GM13977 (cell line): ENCODE data around the gene RAC2.

Experiments used
- DNase-seq: peaks from one replicate; pipeline ENCODE4 v3.0.0; 2012; ENCODE audit warnings: low spot score
- in situ Hi-C: fragments of 300-500 bp; cut with MboI; formaldehyde crosslinking; loops from one replicate; pipeline ENCODE4 v1.12.0; 2022; ENCODE audit warnings: low sequenced_read_pairs, low pct_unique_long_range_greater_than_20kb, mixed read lengths, inconsistent platforms; ENCODE audit not compliant: unreplicated experiment
- TF ChIP-seq, protein P1 (sequence below): IDR thresholded peaks from 2 replicates; pipeline ENCODE4 v1.5.1; 2012; ENCODE audit warnings: mild to moderate bottlenecking, control low read depth; ENCODE audit not compliant: insufficient read depth; ENCODE audit errors: extremely low read depth, missing control alignments

The RAC2 gene

DNA sequence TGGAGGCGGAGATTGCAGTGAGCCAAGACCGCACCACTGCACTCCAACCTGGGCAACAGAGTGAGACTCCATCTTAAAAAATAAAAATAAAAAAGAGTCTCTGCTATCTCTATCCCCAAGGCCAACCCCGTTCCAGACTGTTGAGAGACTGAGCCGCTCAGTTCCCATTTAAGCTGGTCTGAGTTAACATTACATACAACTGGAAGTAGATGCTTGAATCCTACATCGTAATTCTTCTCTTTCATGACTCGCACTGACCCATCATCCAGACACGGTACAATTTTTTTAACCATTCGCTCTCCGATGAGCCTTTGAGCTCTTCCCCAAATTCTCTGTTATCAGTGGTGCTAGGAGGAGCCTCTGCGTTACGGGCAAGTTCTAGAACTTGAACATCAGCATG, 33.3 kb upstream of the RAC2 start:
- TF ChIP-seq, protein P1, sequence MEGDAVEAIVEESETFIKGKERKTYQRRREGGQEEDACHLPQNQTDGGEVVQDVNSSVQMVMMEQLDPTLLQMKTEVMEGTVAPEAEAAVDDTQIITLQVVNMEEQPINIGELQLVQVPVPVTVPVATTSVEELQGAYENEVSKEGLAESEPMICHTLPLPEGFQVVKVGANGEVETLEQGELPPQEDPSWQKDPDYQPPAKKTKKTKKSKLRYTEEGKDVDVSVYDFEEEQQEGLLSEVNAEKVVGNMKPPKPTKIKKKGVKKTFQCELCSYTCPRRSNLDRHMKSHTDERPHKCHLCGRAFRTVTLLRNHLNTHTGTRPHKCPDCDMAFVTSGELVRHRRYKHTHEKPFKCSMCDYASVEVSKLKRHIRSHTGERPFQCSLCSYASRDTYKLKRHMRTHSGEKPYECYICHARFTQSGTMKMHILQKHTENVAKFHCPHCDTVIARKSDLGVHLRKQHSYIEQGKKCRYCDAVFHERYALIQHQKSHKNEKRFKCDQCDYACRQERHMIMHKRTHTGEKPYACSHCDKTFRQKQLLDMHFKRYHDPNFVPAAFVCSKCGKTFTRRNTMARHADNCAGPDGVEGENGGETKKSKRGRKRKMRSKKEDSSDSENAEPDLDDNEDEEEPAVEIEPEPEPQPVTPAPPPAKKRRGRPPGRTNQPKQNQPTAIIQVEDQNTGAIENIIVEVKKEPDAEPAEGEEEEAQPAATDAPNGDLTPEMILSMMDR = no peak
- DNase-seq = no peak
- in situ Hi-C loops = no loop called here

- no peak for DNase-seq
- in situ Hi-C loops = no loop called here
- TF ChIP-seq, protein P1 = no peak
Observed at GRCh38 chr22:37276776-37277175, 32.7 kb upstream of the RAC2 start.

DNA sequence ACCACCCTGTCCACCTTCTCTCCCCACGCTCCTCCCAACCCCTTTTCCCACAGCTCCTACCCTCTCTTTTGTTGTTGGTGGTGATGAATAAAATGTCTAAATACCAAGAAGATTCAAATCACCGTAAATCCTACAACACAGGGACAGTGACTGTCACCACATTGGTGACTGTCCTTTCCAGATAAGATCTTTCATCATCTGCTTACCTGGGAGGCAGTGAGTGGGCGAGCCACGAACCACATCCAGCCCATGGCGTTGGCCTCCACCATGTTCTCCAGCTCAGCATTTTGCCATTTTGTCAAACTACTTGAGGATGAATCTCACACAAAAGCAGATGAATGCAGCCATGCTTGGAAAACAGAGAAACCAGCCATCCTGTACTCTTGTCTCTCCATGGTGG, 31.6 kb upstream of the RAC2 start:
- DNase-seq = no peak
- TF ChIP-seq, protein P1 = no peak
- in situ Hi-C loops = no loop called here

- TF ChIP-seq, protein P1 = no peak
- no peak for DNase-seq
- in situ Hi-C loops = no loop called here
Observed at GRCh38 chr22:37275134-37275533, 31.1 kb upstream of the RAC2 start.

DNA sequence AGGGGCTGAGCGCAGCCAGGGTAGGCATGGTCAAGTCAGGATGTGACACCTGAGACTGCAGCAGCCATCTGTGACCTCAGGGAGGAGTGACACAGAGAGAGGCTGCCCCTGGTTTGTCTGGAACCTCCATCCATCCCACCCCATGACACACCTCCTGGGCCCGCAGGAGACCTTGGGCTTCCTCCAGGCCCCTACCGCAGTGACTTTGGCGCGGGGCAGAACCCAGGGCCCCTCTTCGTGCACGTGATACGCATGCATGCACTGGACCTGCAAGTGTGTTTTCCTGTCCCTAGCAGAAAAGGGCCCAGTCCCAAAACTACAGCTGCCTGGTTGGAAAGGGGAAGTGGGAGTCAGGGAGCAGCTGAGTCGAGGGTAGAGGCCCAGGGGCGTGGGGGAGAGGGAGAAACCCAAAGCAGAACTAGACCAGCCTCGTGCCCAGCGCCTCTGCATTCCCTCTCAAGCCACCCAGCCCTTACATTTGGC, 30.4 kb upstream of the RAC2 start:
- TF ChIP-seq, protein P1 = no peak
- no peak for DNase-seq
- in situ Hi-C loops = no loop called here

DNA sequence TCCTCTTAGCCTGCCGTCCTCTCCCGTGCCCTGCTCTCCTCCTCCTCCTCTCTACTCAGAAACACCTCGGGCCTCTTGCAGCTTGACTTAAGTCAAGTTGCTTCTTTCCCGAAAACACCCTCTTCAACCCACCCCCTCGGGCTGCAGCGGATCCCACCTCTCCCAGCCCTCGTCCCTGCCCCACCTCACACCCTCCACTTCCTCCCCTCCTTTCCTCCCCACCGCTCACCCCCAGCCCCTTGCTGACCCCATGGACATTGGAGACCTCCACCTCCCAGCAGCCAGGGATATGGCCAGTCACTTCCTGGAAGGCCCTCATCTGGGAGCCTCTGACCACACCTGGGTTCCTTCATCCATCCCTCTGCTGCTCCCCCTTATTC, 29.8 kb upstream of the RAC2 start:
- TF ChIP-seq, protein P1 = no peak
- in situ Hi-C loops = no loop called here
- no peak for DNase-seq

DNA sequence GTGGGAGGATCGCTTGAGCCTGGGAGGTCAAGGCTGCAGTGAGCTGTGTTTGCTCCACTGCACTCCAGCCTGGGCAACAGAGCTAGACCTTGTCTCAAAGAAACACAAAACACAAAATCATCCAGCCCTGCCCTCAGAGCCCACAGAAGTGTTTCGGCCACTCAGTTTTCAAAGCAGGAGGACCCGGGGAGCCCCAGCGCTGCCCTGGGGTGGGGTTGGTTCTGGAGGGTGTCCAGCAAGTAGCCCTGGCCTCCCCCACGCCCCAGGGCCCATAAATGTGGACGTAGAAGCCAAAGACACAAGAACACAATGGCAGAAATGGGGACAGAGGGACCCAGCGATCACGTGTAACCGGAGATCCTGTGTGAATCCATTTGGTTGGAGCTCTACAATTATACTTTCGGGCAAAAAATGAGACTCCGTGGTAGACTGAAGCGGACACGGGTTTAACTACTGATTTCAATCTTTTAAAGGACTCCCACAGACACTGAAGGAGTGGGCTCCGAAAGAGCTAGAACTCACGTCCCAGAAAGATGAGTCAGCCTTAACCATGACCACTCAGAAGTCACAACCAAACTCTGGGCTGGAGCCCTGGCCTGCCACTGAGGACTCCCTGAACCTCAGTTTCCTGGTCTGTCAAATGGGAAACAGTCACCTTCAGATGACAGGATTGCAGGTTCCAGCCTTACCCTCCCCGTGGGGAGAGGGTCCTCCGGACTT, 29.2 kb upstream of the RAC2 start:
- in situ Hi-C loops = no loop called here
- TF ChIP-seq, protein P1 = no peak
- no peak for DNase-seq
